ENCODE results near the gene SLC30A7.

Gene SLC30A7

GRCh38 chr1:100988121-100988520 lies 92.2 kb downstream of the SLC30A7 start:
- DNase-seq: no peak

GRCh38 chr1:100989306-100990077 lies 93.6 kb downstream of the SLC30A7 start:
- DNase-seq: no peak

GRCh38 chr1:100995198-100995988 lies 99.5 kb downstream of the SLC30A7 start:
- DNase-seq: no peak

GRCh38 chr1:100998426-100998825 lies 102.5 kb downstream of the SLC30A7 start:
- DNase-seq: no peak

- no peak for DNase-seq
Measured at GRCh38 chr1:101000131-101000873, 104.4 kb downstream of the SLC30A7 start.

GRCh38 chr1:101002551-101002950 lies 106.7 kb downstream of the SLC30A7 start:
- no peak for DNase-seq

- DNase-seq: no peak
Measured at GRCh38 chr1:101003012-101003650, 107.2 kb downstream of the SLC30A7 start.

GRCh38 chr1:101004061-101004460 lies 108.2 kb downstream of the SLC30A7 start:
- DNase-seq: no peak

- DNase-seq: no peak
Measured at GRCh38 chr1:101004670-101005069, 108.8 kb downstream of the SLC30A7 start.

- no peak for DNase-seq
Measured at GRCh38 chr1:101005183-101005582, 109.3 kb downstream of the SLC30A7 start.

- DNase-seq: no peak
Measured at GRCh38 chr1:101005871-101006270, 110.0 kb downstream of the SLC30A7 start.

- DNase-seq: no peak
Measured at GRCh38 chr1:101006553-101006952, 110.7 kb downstream of the SLC30A7 start.

GRCh38 chr1:101008229-101008834 lies 112.4 kb downstream of the SLC30A7 start:
- DNase-seq: no peak

GRCh38 chr1:101013776-101014175 lies 117.9 kb downstream of the SLC30A7 start:
- no peak for DNase-seq

GRCh38 chr1:101017448-101017847 lies 121.6 kb downstream of the SLC30A7 start:
- DNase-seq: no peak

- no peak for DNase-seq
Measured at GRCh38 chr1:101022294-101022693, 126.4 kb downstream of the SLC30A7 start.

GRCh38 chr1:101025283-101025656 lies 129.4 kb downstream of the SLC30A7 start:
- peak; percentile 28 to 78 for DNase-seq

- peak; percentile 84 to 85 for DNase-seq
Measured at GRCh38 chr1:101025657-101026429, 130.0 kb downstream of the SLC30A7 start, which contains the start of gene DPH5. TSS of gene DPH5 (minus strand) at chr1:101025784. CDS start at chr1:101025443, 341 bp downstream.

- no peak for DNase-seq
Measured at GRCh38 chr1:101026430-101026788, 130.5 kb downstream of the SLC30A7 start.

- DNase-seq: no peak
Measured at GRCh38 chr1:101027194-101027772, 131.4 kb downstream of the SLC30A7 start.

GRCh38 chr1:101028466-101028865 lies 132.6 kb downstream of the SLC30A7 start:
- no peak for DNase-seq

Data from hippocampal formation (tissue), 2 donors.